Brain microvascular endothelial cell (primary cell): Measurements from ENCODE around the gene RCL1.
A peak's percentile ranks its signal among the peaks of the same experiment; 100 is the strongest.

Experiments
- DNase-seq: peaks from one replicate; pipeline ENCODE4 v3.0.0-alpha.2; 2020
- H3K27ac ChIP-seq: fragments of 250-450 bp; sonication (Bioruptor Pico); 2 replicates; pipeline ENCODE4 v1.5.1; 2020; ENCODE audit warnings: mild to moderate bottlenecking, moderate library complexity
- H3K27me3 ChIP-seq: fragments of 250-450 bp; sonication (Bioruptor Pico); replicated peaks from 2 replicates; pipeline ENCODE4 v1.5.1; 2020; ENCODE audit warnings: mild to moderate bottlenecking
- H3K36me3 ChIP-seq: fragments of 250-450 bp; sonication (Bioruptor Pico); replicated peaks from 2 replicates; pipeline ENCODE4 v1.5.1; 2020; ENCODE audit warnings: mild to moderate bottlenecking
- H3K4me3 ChIP-seq: 2 replicates; pipeline ENCODE4 v1.5.1; 2011; ENCODE audit warnings: low read depth, mild to moderate bottlenecking, control low read depth, low read length, moderate library complexity
- CTCF ChIP-seq: IDR thresholded peaks from 2 replicates; pipeline ENCODE4 v1.5.1; 2011; ENCODE audit warnings: low read depth, mild to moderate bottlenecking, moderate library complexity, low read length, control low read depth, inconsistent platforms; ENCODE audit errors: missing control alignments
- in situ Hi-C: cut with HindIII; loops from 2 replicates; pipeline ENCODE4 v1.10.0; 2017; ENCODE audit warnings: low sequenced_read_pairs, low pct_ligation_motif_present

RCL1 gene

GRCh38 chr9:4796988-4797853 is 4.5 kb downstream of the RCL1 start:
- Histone ChIP-seq H3K36me3 (no peaks in the 10 kb centered on the region), H3K27ac (no peak overlapping the region), H3K4me3 (no peak overlapping the region), H3K27me3 (no peaks in the 10 kb centered on the region)
- TF ChIP-seq CTCF, result peak; percentile 88
- peak; percentile 47 for DNase-seq
- in situ Hi-C loops, result no loop called here

GRCh38 chr9:4797854-4798150 is 5.1 kb downstream of the RCL1 start:
- no peaks in the 10 kb centered on the region for H3K27me3 ChIP-seq
- TF ChIP-seq CTCF, result no peak
- in situ Hi-C loops, result no loop called here
- no peaks in the 10 kb centered on the region for H3K36me3 ChIP-seq
- H3K27ac ChIP-seq, result no peak overlapping the region
- DNase-seq, result no peak
- H3K4me3 ChIP-seq, result no peak overlapping the region

- no peak overlapping the region for H3K27ac ChIP-seq
- no peaks in the 10 kb centered on the region for H3K27me3 ChIP-seq
- in situ Hi-C loops, result no loop called here
- no peaks in the 10 kb centered on the region for H3K36me3 ChIP-seq
- TF ChIP-seq CTCF, result no peak
- H3K4me3 ChIP-seq, result no peak overlapping the region
- no peak for DNase-seq
These were observed 5.7 kb downstream of the RCL1 start for GRCh38 chr9:4798281-4799032.

- Histone ChIP-seq H3K36me3 (no peaks in the 10 kb centered on the region), H3K27ac (no peak overlapping the region), H3K27me3 (no peaks in the 10 kb centered on the region), H3K4me3 (no peak overlapping the region)
- TF ChIP-seq CTCF, result no peak
- in situ Hi-C loops, result no loop called here
- DNase-seq, result no peak
These were observed 6.3 kb downstream of the RCL1 start for GRCh38 chr9:4799033-4799430.

GRCh38 chr9:4799775-4800174 is 7.0 kb downstream of the RCL1 start:
- in situ Hi-C loops, result no loop called here
- TF ChIP-seq CTCF, result no peak
- no peak for DNase-seq

More at GRCh38 chr9:4799775-4800174, 7.0 kb downstream of the RCL1 start:
- H3K36me3 ChIP-seq, result no peaks in the 10 kb centered on the region
- no peak overlapping the region for H3K4me3 ChIP-seq
- H3K27ac ChIP-seq, result no peak overlapping the region
- H3K27me3 ChIP-seq, result no peaks in the 10 kb centered on the region
